GM10266 (cell line): Measurements from ENCODE around the gene CRADD.

Experiments used
- DNase-seq: peaks from one replicate; pipeline ENCODE4 v3.0.0; 2012; ENCODE audit errors: extremely low spot score
- CTCF ChIP-seq: IDR thresholded peaks from 2 replicates; pipeline ENCODE4 v1.5.1; 2012; ENCODE audit warnings: mild to moderate bottlenecking, low read depth; ENCODE audit not compliant: control insufficient read depth, insufficient read depth; ENCODE audit errors: missing control alignments

The CRADD gene

GRCh38 chr12:93661021-93661420 is 16.2 kb upstream of the CRADD start:
- no peak for DNase-seq
- TF ChIP-seq CTCF = no peak

- no peak for TF ChIP-seq CTCF
- DNase-seq = no peak
Measured at GRCh38 chr12:93663006-93663728, 14.0 kb upstream of the CRADD start.

- DNase-seq = no peak
- TF ChIP-seq CTCF = no peak
Measured at GRCh38 chr12:93663729-93664084, 13.5 kb upstream of the CRADD start.

GRCh38 chr12:93664573-93665138 is 12.5 kb upstream of the CRADD start:
- DNase-seq = no peak
- TF ChIP-seq CTCF = no peak

- DNase-seq = no peak
- no peak for TF ChIP-seq CTCF
Measured at GRCh38 chr12:93667672-93668071, 9.5 kb upstream of the CRADD start.

GRCh38 chr12:93668919-93669418 is 8.2 kb upstream of the CRADD start:
- DNase-seq = no peak
- no peak for TF ChIP-seq CTCF

GRCh38 chr12:93669452-93669851 is 7.7 kb upstream of the CRADD start:
- DNase-seq = no peak
- no peak for TF ChIP-seq CTCF
